ENCODE data around the gene CSRP3. TPM values are rescaled to one million over a fixed set of nuclear protein-coding genes. Genes with fewer than 3 reads are reported as not detected.

Gene CSRP3
- total and polyA plus RNA-seq, 4 donors: 0.08 TPM; not detected in 3

DNA sequence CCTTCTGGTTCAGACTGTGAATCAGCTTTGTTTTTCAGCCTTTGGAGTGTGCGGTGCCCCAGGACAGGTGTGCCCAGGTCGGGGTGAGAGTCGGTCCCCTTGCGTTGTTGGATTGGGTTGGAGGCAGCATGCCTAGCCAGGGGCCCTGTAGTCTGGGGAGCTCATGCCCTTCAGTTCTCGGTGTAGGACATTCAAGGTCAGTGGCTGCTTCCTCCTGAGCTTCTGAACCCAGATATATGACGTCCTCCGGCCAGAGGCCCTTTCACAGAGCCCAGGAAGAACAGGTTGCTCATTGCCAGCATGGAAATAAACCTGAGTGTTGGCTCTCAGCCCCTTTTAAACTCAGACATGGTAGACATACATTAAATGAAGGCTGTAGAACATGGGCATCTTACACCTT, 2.7 kb downstream of the CSRP3 start:
- Histone ChIP-seq H3K27ac (ENCODE audit: low read depth in 1 of 2, low read length in 2 of 2) (no peak overlapping the region), H3K36me3 (ENCODE audit: control insufficient read depth in 4 of 4, insufficient read depth in 3 of 4, low read depth in 1 of 4, low read length in 3 of 4) (no peaks in the 10 kb centered on the region), H3K4me3 (ENCODE audit: low read depth in 1 of 3, low read length in 3 of 3) (no peak overlapping the region), H3K9me3 (ENCODE audit: control insufficient read depth in 4 of 4, low read length in 3 of 4) (no peaks in the 10 kb centered on the region), H3K27me3 (ENCODE audit: control insufficient read depth in 4 of 4, insufficient read depth in 4 of 4, low read length in 3 of 4) (no peaks in the 10 kb centered on the region), H3K4me1 (ENCODE audit: control insufficient read depth in 4 of 4, insufficient read depth in 4 of 4, low read length in 3 of 4) (no peaks in the 10 kb centered on the region), H3K9ac (ENCODE audit: low read depth in 1 of 2, low read length in 2 of 2) (no peak overlapping the region)
- TF ChIP-seq, protein P1, sequence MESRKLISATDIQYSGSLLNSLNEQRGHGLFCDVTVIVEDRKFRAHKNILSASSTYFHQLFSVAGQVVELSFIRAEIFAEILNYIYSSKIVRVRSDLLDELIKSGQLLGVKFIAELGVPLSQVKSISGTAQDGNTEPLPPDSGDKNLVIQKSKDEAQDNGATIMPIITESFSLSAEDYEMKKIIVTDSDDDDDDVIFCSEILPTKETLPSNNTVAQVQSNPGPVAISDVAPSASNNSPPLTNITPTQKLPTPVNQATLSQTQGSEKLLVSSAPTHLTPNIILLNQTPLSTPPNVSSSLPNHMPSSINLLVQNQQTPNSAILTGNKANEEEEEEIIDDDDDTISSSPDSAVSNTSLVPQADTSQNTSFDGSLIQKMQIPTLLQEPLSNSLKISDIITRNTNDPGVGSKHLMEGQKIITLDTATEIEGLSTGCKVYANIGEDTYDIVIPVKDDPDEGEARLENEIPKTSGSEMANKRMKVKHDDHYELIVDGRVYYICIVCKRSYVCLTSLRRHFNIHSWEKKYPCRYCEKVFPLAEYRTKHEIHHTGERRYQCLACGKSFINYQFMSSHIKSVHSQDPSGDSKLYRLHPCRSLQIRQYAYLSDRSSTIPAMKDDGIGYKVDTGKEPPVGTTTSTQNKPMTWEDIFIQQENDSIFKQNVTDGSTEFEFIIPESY (IDR thresholded peaks at IDR 0.05): no peak
- TF ChIP-seq YY1 (IDR thresholded peaks at IDR 0.05) (no peak), SP1 (IDR thresholded peaks at IDR 0.05) (no peak), FOXA1 (IDR thresholded peaks at IDR 0.05) (no peak), RAD21 (IDR thresholded peaks at IDR 0.05) (no peak), HNF4A (conservative IDR thresholded peaks at IDR 0.05) (no peak), TAF1 (conservative IDR thresholded peaks at IDR 0.05) (no peak), FOXA2 (IDR thresholded peaks at IDR 0.05) (no peak), RXRA (IDR thresholded peaks at IDR 0.05) (no peak), JUND (IDR thresholded peaks at IDR 0.05) (no peak), GABPA (IDR thresholded peaks at IDR 0.05 in 1 of 2, conservative IDR thresholded peaks at IDR 0.05 in 1 of 2) (no peak), EGR1 (IDR thresholded peaks at IDR 0.05; ENCODE audit: low read depth in 2 of 2) (no peak), NR2F2 (IDR thresholded peaks at IDR 0.05) (no peak), HNF4G (IDR thresholded peaks at IDR 0.05) (no peak)
- TF ChIP-seq, protein P2, sequence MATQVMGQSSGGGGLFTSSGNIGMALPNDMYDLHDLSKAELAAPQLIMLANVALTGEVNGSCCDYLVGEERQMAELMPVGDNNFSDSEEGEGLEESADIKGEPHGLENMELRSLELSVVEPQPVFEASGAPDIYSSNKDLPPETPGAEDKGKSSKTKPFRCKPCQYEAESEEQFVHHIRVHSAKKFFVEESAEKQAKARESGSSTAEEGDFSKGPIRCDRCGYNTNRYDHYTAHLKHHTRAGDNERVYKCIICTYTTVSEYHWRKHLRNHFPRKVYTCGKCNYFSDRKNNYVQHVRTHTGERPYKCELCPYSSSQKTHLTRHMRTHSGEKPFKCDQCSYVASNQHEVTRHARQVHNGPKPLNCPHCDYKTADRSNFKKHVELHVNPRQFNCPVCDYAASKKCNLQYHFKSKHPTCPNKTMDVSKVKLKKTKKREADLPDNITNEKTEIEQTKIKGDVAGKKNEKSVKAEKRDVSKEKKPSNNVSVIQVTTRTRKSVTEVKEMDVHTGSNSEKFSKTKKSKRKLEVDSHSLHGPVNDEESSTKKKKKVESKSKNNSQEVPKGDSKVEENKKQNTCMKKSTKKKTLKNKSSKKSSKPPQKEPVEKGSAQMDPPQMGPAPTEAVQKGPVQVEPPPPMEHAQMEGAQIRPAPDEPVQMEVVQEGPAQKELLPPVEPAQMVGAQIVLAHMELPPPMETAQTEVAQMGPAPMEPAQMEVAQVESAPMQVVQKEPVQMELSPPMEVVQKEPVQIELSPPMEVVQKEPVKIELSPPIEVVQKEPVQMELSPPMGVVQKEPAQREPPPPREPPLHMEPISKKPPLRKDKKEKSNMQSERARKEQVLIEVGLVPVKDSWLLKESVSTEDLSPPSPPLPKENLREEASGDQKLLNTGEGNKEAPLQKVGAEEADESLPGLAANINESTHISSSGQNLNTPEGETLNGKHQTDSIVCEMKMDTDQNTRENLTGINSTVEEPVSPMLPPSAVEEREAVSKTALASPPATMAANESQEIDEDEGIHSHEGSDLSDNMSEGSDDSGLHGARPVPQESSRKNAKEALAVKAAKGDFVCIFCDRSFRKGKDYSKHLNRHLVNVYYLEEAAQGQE (IDR thresholded peaks at IDR 0.05): no peak
- TF ChIP-seq, protein P3, sequence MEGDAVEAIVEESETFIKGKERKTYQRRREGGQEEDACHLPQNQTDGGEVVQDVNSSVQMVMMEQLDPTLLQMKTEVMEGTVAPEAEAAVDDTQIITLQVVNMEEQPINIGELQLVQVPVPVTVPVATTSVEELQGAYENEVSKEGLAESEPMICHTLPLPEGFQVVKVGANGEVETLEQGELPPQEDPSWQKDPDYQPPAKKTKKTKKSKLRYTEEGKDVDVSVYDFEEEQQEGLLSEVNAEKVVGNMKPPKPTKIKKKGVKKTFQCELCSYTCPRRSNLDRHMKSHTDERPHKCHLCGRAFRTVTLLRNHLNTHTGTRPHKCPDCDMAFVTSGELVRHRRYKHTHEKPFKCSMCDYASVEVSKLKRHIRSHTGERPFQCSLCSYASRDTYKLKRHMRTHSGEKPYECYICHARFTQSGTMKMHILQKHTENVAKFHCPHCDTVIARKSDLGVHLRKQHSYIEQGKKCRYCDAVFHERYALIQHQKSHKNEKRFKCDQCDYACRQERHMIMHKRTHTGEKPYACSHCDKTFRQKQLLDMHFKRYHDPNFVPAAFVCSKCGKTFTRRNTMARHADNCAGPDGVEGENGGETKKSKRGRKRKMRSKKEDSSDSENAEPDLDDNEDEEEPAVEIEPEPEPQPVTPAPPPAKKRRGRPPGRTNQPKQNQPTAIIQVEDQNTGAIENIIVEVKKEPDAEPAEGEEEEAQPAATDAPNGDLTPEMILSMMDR (IDR thresholded peaks at IDR 0.05; ENCODE audit: low read depth, low read length, missing input control): no peak
- TF ChIP-seq, protein P4, sequence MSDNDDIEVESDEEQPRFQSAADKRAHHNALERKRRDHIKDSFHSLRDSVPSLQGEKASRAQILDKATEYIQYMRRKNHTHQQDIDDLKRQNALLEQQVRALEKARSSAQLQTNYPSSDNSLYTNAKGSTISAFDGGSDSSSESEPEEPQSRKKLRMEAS (IDR thresholded peaks at IDR 0.05): no peak
- TF ChIP-seq, protein P5, sequence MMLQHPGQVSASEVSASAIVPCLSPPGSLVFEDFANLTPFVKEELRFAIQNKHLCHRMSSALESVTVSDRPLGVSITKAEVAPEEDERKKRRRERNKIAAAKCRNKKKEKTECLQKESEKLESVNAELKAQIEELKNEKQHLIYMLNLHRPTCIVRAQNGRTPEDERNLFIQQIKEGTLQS (IDR thresholded peaks at IDR 0.05): no peak
- WGBS: 84% methylated on average over 7 of the region's 7 CpGs
- no peak for DNase-seq (ENCODE audit: low spot score)

Measured in liver (tissue), 9 donors.